ENCODE results near the gene PFKFB3. TPM values are rescaled to one million over a fixed set of nuclear protein-coding genes. Genes with fewer than 3 reads are reported as not detected.
A peak's percentile ranks its signal among the peaks of the same experiment; 100 is the strongest.

PFKFB3 gene
- total RNA-seq, 1 donor from 2014 or later: 52.4 TPM

GRCh38 chr10:6208799-6209235, 6.1 kb downstream of the PFKFB3 start:
- Mint-ChIP-seq H3K27ac (ENCODE audit: unreplicated experiment) (no peak overlapping the region), H3K36me3 (ENCODE audit: low read depth, unreplicated experiment) (peaks cover 7% of the 10 kb centered on the region), H3K4me3 (ENCODE audit: unreplicated experiment) (no peak overlapping the region), H3K4me1 (ENCODE audit: low read depth, unreplicated experiment) (peaks cover 30% of the 10 kb centered on the region), H3K9me3 (ENCODE audit: unreplicated experiment) (no peaks in the 10 kb centered on the region), H3K27me3 (ENCODE audit: low read depth, unreplicated experiment) (no peaks in the 10 kb centered on the region)
- Histone ChIP-seq H3K36me3 (ENCODE audit: insufficient read depth, low read length) (no peaks in the 10 kb centered on the region), H3K9ac (ENCODE audit: low read length) (no peak overlapping the region), H3K9me3 (ENCODE audit: insufficient read depth, low read depth, low read length) (no peaks in the 10 kb centered on the region), H3K4me3 (ENCODE audit: insufficient read depth, low read depth, low read length) (no peak overlapping the region), H3K27me3 (ENCODE audit: insufficient read depth, low read length) (no peaks in the 10 kb centered on the region), H3K4me2 (ENCODE audit: low read length) (peak overlapping the region; percentile 1), H3K4me1 (ENCODE audit: insufficient read depth, low read length) (peaks cover 36% of the 10 kb centered on the region), H4K20me1 (ENCODE audit: insufficient read depth, low read length) (peaks cover 70% of the 10 kb centered on the region), H3K27ac (ENCODE audit: low read depth, low read length) (no peak overlapping the region), H2AFZ (ENCODE audit: low read depth, low read length) (no peak overlapping the region), H3K79me2 (ENCODE audit: insufficient read depth, low read length) (peaks cover 76% of the 10 kb centered on the region)
- no peak for TF ChIP-seq EZH2 (IDR thresholded peaks at IDR 0.05; ENCODE audit: insufficient read depth, low read length)
- FAIRE-seq (no peak), DNase-seq (ENCODE audit: low read depth) (no peak)

- Histone ChIP-seq H3K9ac (ENCODE audit: low read length) (no peak overlapping the region), H4K20me1 (ENCODE audit: insufficient read depth, low read length) (peaks cover 69% of the 10 kb centered on the region), H3K27me3 (ENCODE audit: insufficient read depth, low read length) (no peaks in the 10 kb centered on the region), H3K9me3 (ENCODE audit: insufficient read depth, low read depth, low read length) (no peaks in the 10 kb centered on the region), H3K36me3 (ENCODE audit: insufficient read depth, low read length) (peaks cover 2% of the 10 kb centered on the region), H3K79me2 (ENCODE audit: insufficient read depth, low read length) (peaks cover 75% of the 10 kb centered on the region), H2AFZ (ENCODE audit: low read depth, low read length) (no peak overlapping the region), H3K4me3 (ENCODE audit: insufficient read depth, low read depth, low read length) (no peak overlapping the region), H3K4me2 (ENCODE audit: low read length) (peak overlapping the region; percentile 16), H3K4me1 (ENCODE audit: insufficient read depth, low read length) (peaks cover 28% of the 10 kb centered on the region), H3K27ac (ENCODE audit: low read depth, low read length) (no peak overlapping the region)
- no peak for TF ChIP-seq EZH2 (IDR thresholded peaks at IDR 0.05; ENCODE audit: insufficient read depth, low read length)
- TF ChIP-seq, protein P1, sequence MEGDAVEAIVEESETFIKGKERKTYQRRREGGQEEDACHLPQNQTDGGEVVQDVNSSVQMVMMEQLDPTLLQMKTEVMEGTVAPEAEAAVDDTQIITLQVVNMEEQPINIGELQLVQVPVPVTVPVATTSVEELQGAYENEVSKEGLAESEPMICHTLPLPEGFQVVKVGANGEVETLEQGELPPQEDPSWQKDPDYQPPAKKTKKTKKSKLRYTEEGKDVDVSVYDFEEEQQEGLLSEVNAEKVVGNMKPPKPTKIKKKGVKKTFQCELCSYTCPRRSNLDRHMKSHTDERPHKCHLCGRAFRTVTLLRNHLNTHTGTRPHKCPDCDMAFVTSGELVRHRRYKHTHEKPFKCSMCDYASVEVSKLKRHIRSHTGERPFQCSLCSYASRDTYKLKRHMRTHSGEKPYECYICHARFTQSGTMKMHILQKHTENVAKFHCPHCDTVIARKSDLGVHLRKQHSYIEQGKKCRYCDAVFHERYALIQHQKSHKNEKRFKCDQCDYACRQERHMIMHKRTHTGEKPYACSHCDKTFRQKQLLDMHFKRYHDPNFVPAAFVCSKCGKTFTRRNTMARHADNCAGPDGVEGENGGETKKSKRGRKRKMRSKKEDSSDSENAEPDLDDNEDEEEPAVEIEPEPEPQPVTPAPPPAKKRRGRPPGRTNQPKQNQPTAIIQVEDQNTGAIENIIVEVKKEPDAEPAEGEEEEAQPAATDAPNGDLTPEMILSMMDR (IDR thresholded peaks at IDR 0.05; ENCODE audit: insufficient read depth, low read depth, low read length): no peak
- Mint-ChIP-seq H3K4me3 (ENCODE audit: unreplicated experiment) (no peak overlapping the region), H3K27ac (ENCODE audit: unreplicated experiment) (no peak overlapping the region), H3K27me3 (ENCODE audit: low read depth, unreplicated experiment) (no peaks in the 10 kb centered on the region), H3K36me3 (ENCODE audit: low read depth, unreplicated experiment) (peaks cover 20% of the 10 kb centered on the region), H3K9me3 (ENCODE audit: unreplicated experiment) (no peaks in the 10 kb centered on the region), H3K4me1 (ENCODE audit: low read depth, unreplicated experiment) (peaks cover 22% of the 10 kb centered on the region)
- no peak for DNase-seq (ENCODE audit: low read depth)
- no peak for FAIRE-seq
Measured at GRCh38 chr10:6211341-6211670, 8.6 kb downstream of the PFKFB3 start.

GRCh38 chr10:6211671-6212635, 9.2 kb downstream of the PFKFB3 start:
- peak overlapping the region; percentile 34 for H3K9ac ChIP-seq (ENCODE audit: low read length)
- H3K79me2 ChIP-seq (ENCODE audit: insufficient read depth, low read length): peaks cover 75% of the 10 kb centered on the region
- no peak overlapping the region for H3K27ac Mint-ChIP-seq (ENCODE audit: unreplicated experiment)

More at GRCh38 chr10:6211671-6212635, 9.2 kb downstream of the PFKFB3 start:
- Histone ChIP-seq H3K4me1 (ENCODE audit: insufficient read depth, low read length) (peaks cover 28% of the 10 kb centered on the region), H3K27me3 (ENCODE audit: insufficient read depth, low read length) (no peaks in the 10 kb centered on the region), H2AFZ (ENCODE audit: low read depth, low read length) (no peak overlapping the region), H3K27ac (ENCODE audit: low read depth, low read length) (no peak overlapping the region), H3K4me2 (ENCODE audit: low read length) (peak overlapping the region; percentile 16), H4K20me1 (ENCODE audit: insufficient read depth, low read length) (peaks cover 75% of the 10 kb centered on the region), H3K36me3 (ENCODE audit: insufficient read depth, low read length) (peaks cover 3% of the 10 kb centered on the region), H3K9me3 (ENCODE audit: insufficient read depth, low read depth, low read length) (no peaks in the 10 kb centered on the region), H3K4me3 (ENCODE audit: insufficient read depth, low read depth, low read length) (no peak overlapping the region)
- FAIRE-seq (no peak), DNase-seq (ENCODE audit: low read depth) (peak; percentile 52)
- Mint-ChIP-seq H3K4me3 (ENCODE audit: unreplicated experiment) (no peak overlapping the region), H3K9me3 (ENCODE audit: unreplicated experiment) (no peaks in the 10 kb centered on the region), H3K36me3 (ENCODE audit: low read depth, unreplicated experiment) (peaks cover 26% of the 10 kb centered on the region), H3K4me1 (ENCODE audit: low read depth, unreplicated experiment) (peaks cover 22% of the 10 kb centered on the region), H3K27me3 (ENCODE audit: low read depth, unreplicated experiment) (no peaks in the 10 kb centered on the region)
- TF ChIP-seq, protein P1 (IDR thresholded peaks at IDR 0.05; ENCODE audit: insufficient read depth, low read depth, low read length): no peak
- TF ChIP-seq EZH2 (IDR thresholded peaks at IDR 0.05; ENCODE audit: insufficient read depth, low read length): no peak

Data from astrocyte (in vitro differentiated cells and primary cell).